HepG2 (cell line): ENCODE measurements around the gene LGALS9. TPM values are rescaled to one million over a fixed set of nuclear protein-coding genes. Genes with fewer than 3 reads are reported as not detected.

Experiments
- FOXA3 ChIP-seq: IDR thresholded peaks from 2 replicates; pipeline ENCODE4 v1.6.1; 2016; ENCODE audit warnings: missing genetic modification reagents, missing compliant biosample characterization
- FOXK1 ChIP-seq: sonication (generic); formaldehyde crosslinking; IDR thresholded peaks from 2 replicates; pipeline ENCODE4 v1.4.0; 2020; ENCODE audit warnings: low read depth, missing genetic modification reagents, borderline replicate concordance
- HMG20B ChIP-seq: conservative IDR thresholded peaks from 2 replicates; pipeline ENCODE4 v1.6.1; 2016; ENCODE audit warnings: missing genetic modification reagents, missing compliant biosample characterization
- KLF6 ChIP-seq: IDR thresholded peaks from 2 replicates; pipeline ENCODE4 v1.8.0; 2016; ENCODE audit warnings: missing biosample characterization, missing genetic modification reagents
- SOX13 ChIP-seq, 3 experiments: fragments of 450-650 bp in 1 of 3; sonication (generic) in 1 of 3; formaldehyde crosslinking in 1 of 3; IDR thresholded peaks in 2 of 3; conservative IDR thresholded peaks in 1 of 3; 2 replicates each; pipeline versions ENCODE4 v1.5.0 to v1.6.1; 2016 to 2020; ENCODE audit warnings: antibody characterized with exemption in 1 of 3, mild to moderate bottlenecking in 1 of 3, missing compliant biosample characterization in 1 of 3, missing genetic modification reagents in 1 of 3, moderate library complexity in 1 of 3
- SRSF1 ChIP-seq: fragments of 200-400 bp; formaldehyde crosslinking; optimal IDR thresholded peaks from 2 replicates; pipeline ENCODE3; 2017; ENCODE audit warnings: mild to moderate bottlenecking, low read depth, low read length, moderate library complexity
- TCF7 ChIP-seq: sonication (generic); IDR thresholded peaks from 2 replicates; pipeline ENCODE4 v1.6.1; 2016; ENCODE audit warnings: antibody characterized with exemption, low read depth
- polyA plus RNA-seq, 8 experiments: library from polyadenylated mRNA; depleted of rRNA in 3 of 8; stranded (reverse) in 7 of 8; unstranded in 1 of 8; fragments of >200 nt; fragmentation: Illumina TruSeq in 4 of 8; extraction: Trizol in 4 of 8; gene quantifications; 2 replicates each; pipeline versions ENCODE4 v1.2.1 to v1.2.3, GENCODE V29; 2011 to 2016; ENCODE audit warnings: low read depth in 4 of 8, missing spikeins in 1 of 8, mixed read lengths in 1 of 8; ENCODE audit not compliant: insufficient read depth in 1 of 8
- total RNA-seq, 5 experiments: library from RNA; depleted of rRNA; stranded (reverse); fragments of >200 nt; fragmentation: Illumina TruSeq; extraction: Trizol; gene quantifications; 2 replicates each; pipeline ENCODE4 v1.2.3, GENCODE V29; 2016; ENCODE audit warnings: low read depth in 1 of 5
- TF ChIP-seq, protein P1 (sequence below), 2 experiments: fragments of 450-650 bp in 1 of 2; sonication (generic) in 1 of 2; formaldehyde crosslinking in 1 of 2; IDR thresholded peaks; 2 replicates each; pipeline versions ENCODE4 v1.6.1 to v1.8.0; 2016 to 2022; ENCODE audit warnings: antibody characterized with exemption in 1 of 2, mild to moderate bottlenecking in 1 of 2, missing genetic modification reagents in 1 of 2
- TF ChIP-seq, protein P2 (sequence below): sonication (generic); formaldehyde crosslinking; IDR thresholded peaks from 2 replicates; pipeline ENCODE4 v1.8.1; 2023; ENCODE audit warnings: mild to moderate bottlenecking, inconsistent platforms, moderate library complexity, missing genetic modification reagents, borderline replicate concordance
- TF ChIP-seq, protein P3 (sequence below): sonication (generic); formaldehyde crosslinking; IDR thresholded peaks from 2 replicates; pipeline ENCODE4 v1.5.0; 2020; ENCODE audit warnings: missing genetic modification reagents

LGALS9 gene
- total and polyA plus RNA-seq, 2 of the 13 experiments (the other 11 are each of a cell fraction or from before 2014, with no cell fraction given): 0.40 to 1.4 TPM

DNA sequence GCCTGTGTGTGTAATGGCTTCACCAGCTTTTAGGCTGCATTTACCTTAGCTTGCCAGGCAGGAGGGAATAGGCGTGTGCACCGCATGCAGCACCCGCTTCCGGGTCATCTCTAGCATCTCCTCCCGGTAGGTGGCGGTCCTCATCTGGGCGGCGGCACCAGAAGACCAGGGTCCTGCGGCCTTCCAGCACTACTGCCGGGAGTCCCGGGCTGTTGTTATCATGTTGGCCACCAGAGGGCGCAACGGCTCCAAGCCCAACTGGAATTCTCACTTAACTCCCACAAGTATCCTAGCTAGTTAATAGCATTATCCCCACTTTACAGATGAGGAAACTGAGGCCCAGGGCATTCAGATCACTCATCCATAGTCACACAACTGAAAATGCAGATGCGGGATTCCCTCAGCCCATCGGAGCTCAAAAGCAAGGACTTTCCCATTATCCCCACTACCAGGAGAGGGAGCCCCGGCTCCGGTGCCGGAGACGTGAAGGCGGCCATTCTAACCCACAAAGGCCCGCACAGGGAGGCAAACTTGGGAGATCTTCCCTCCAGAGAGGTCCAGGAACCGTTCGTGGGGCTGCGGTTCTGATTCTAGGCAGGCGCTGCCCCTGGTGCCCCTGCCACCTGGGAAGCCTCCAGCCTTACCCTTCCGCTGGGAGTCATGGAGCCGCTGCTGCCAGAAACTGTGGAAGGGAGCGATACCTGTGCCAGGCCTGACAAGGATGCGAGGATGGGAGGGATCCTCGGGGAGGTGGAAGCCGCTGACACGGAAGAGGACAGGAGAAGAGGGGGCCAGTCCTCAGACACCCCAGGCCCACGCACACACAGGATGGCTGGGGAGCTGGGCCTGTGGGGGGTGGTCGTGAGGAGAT, 23.9 kb downstream of the LGALS9 start (continued):
- TF ChIP-seq, protein P1, sequence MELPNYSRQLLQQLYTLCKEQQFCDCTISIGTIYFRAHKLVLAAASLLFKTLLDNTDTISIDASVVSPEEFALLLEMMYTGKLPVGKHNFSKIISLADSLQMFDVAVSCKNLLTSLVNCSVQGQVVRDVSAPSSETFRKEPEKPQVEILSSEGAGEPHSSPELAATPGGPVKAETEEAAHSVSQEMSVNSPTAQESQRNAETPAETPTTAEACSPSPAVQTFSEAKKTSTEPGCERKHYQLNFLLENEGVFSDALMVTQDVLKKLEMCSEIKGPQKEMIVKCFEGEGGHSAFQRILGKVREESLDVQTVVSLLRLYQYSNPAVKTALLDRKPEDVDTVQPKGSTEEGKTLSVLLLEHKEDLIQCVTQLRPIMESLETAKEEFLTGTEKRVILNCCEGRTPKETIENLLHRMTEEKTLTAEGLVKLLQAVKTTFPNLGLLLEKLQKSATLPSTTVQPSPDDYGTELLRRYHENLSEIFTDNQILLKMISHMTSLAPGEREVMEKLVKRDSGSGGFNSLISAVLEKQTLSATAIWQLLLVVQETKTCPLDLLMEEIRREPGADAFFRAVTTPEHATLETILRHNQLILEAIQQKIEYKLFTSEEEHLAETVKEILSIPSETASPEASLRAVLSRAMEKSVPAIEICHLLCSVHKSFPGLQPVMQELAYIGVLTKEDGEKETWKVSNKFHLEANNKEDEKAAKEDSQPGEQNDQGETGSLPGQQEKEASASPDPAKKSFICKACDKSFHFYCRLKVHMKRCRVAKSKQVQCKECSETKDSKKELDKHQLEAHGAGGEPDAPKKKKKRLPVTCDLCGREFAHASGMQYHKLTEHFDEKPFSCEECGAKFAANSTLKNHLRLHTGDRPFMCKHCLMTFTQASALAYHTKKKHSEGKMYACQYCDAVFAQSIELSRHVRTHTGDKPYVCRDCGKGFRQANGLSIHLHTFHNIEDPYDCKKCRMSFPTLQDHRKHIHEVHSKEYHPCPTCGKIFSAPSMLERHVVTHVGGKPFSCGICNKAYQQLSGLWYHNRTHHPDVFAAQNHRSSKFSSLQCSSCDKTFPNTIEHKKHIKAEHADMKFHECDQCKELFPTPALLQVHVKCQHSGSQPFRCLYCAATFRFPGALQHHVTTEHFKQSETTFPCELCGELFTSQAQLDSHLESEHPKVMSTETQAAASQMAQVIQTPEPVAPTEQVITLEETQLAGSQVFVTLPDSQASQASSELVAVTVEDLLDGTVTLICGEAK (IDR thresholded peaks at IDR 0.05): no peak
- TF ChIP-seq, protein P1 (CRISPR knock-in tag; IDR thresholded peaks at IDR 0.05): no peak
- TF ChIP-seq KLF6: no peak
- TF ChIP-seq FOXA3 (CRISPR knock-in tag): no peak
- no peak for TF ChIP-seq SRSF1
- TF ChIP-seq TCF7: no peak
- no peak for TF ChIP-seq HMG20B (CRISPR knock-in tag)
- no peak for TF ChIP-seq FOXK1
- TF ChIP-seq, protein P2, sequence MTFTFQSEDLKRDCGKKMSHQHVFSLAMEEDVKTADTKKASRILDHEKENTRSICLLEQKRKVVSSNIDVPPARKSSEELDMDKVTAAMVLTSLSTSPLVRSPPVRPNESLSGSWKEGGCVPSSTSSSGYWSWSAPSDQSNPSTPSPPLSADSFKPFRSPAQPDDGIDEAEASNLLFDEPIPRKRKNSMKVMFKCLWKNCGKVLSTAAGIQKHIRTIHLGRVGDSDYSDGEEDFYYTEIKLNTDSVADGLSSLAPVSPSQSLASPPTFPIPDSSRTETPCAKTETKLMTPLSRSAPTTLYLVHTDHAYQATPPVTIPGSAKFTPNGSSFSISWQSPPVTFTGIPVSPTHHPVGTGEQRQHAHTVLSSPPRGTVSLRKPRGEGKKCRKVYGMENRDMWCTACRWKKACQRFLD (CRISPR knock-in tag): no peak
- no peak for TF ChIP-seq SOX13 (IDR thresholded peaks at IDR 0.05)
- TF ChIP-seq SOX13 (CRISPR knock-in tag; conservative IDR thresholded peaks at IDR 0.05 in 1 of 2, IDR thresholded peaks at IDR 0.05 in 1 of 2): no peak
- TF ChIP-seq, protein P3, sequence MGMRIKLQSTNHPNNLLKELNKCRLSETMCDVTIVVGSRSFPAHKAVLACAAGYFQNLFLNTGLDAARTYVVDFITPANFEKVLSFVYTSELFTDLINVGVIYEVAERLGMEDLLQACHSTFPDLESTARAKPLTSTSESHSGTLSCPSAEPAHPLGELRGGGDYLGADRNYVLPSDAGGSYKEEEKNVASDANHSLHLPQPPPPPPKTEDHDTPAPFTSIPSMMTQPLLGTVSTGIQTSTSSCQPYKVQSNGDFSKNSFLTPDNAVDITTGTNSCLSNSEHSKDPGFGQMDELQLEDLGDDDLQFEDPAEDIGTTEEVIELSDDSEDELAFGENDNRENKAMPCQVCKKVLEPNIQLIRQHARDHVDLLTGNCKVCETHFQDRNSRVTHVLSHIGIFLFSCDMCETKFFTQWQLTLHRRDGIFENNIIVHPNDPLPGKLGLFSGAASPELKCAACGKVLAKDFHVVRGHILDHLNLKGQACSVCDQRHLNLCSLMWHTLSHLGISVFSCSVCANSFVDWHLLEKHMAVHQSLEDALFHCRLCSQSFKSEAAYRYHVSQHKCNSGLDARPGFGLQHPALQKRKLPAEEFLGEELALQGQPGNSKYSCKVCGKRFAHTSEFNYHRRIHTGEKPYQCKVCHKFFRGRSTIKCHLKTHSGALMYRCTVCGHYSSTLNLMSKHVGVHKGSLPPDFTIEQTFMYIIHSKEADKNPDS: no peak
